IPS-15b (cell line): ENCODE results near the gene DLST.

Experiments
- H3K27me3 ChIP-seq: one replicate; pipeline ENCODE4 v1.6.1; 2013; ENCODE audit warnings: low read length; ENCODE audit not compliant: control insufficient read depth, insufficient read depth
- H3K36me3 ChIP-seq: one replicate; pipeline ENCODE4 v1.6.1; 2013; ENCODE audit warnings: low read length; ENCODE audit not compliant: control insufficient read depth, insufficient read depth
- H3K4me1 ChIP-seq: one replicate; pipeline ENCODE4 v1.6.1; 2013; ENCODE audit warnings: mild to moderate bottlenecking, low read length; ENCODE audit not compliant: control insufficient read depth, insufficient read depth
- H3K4me3 ChIP-seq: one replicate; pipeline ENCODE4 v1.5.1; 2013; ENCODE audit warnings: low read depth, low read length
- H3K9ac ChIP-seq: one replicate; pipeline ENCODE4 v1.6.1; 2013; ENCODE audit warnings: low read depth, mild to moderate bottlenecking, low read length
- H3K9me3 ChIP-seq: one replicate; pipeline ENCODE4 v1.6.1; 2013; ENCODE audit warnings: mild to moderate bottlenecking, low read length; ENCODE audit not compliant: control insufficient read depth, insufficient read depth

DLST gene

GRCh38 chr14:74913393-74913910, 31.7 kb downstream of the DLST start:
- no peaks in the 10 kb centered on the region for H3K9me3 ChIP-seq
- no peaks in the 10 kb centered on the region for H3K36me3 ChIP-seq
- no peak overlapping the region for H3K4me3 ChIP-seq
- no peaks in the 10 kb centered on the region for H3K4me1 ChIP-seq
- H3K9ac ChIP-seq = no peak overlapping the region
- H3K27me3 ChIP-seq = no peaks in the 10 kb centered on the region

GRCh38 chr14:74913986-74914573, 32.4 kb downstream of the DLST start:
- H3K27me3 ChIP-seq = no peaks in the 10 kb centered on the region
- no peaks in the 10 kb centered on the region for H3K4me1 ChIP-seq
- no peaks in the 10 kb centered on the region for H3K9me3 ChIP-seq
- no peak overlapping the region for H3K9ac ChIP-seq
- H3K36me3 ChIP-seq = peaks cover 1% of the 10 kb centered on the region
- H3K4me3 ChIP-seq = no peak overlapping the region

- Histone ChIP-seq H3K27me3 (no peaks in the 10 kb centered on the region), H3K4me1 (no peaks in the 10 kb centered on the region), H3K9ac (no peak overlapping the region), H3K36me3 (peaks cover 6% of the 10 kb centered on the region), H3K9me3 (no peaks in the 10 kb centered on the region), H3K4me3 (no peak overlapping the region)
Observed at GRCh38 chr14:74915426-74915825, 33.7 kb downstream of the DLST start.

- Histone ChIP-seq H3K27me3 (no peaks in the 10 kb centered on the region), H3K9ac (no peak overlapping the region), H3K9me3 (no peaks in the 10 kb centered on the region), H3K36me3 (peaks cover 6% of the 10 kb centered on the region), H3K4me1 (no peaks in the 10 kb centered on the region), H3K4me3 (no peak overlapping the region)
Observed at GRCh38 chr14:74915826-74916225, 34.1 kb downstream of the DLST start.

- no peaks in the 10 kb centered on the region for H3K4me1 ChIP-seq
- H3K9ac ChIP-seq = no peak overlapping the region
- no peaks in the 10 kb centered on the region for H3K9me3 ChIP-seq
- H3K36me3 ChIP-seq = peaks cover 6% of the 10 kb centered on the region
- no peaks in the 10 kb centered on the region for H3K27me3 ChIP-seq
- no peak overlapping the region for H3K4me3 ChIP-seq
Observed at GRCh38 chr14:74917178-74917543, 35.4 kb downstream of the DLST start.

- Histone ChIP-seq H3K27me3 (no peaks in the 10 kb centered on the region), H3K9me3 (no peaks in the 10 kb centered on the region), H3K36me3 (peaks cover 6% of the 10 kb centered on the region), H3K4me1 (no peaks in the 10 kb centered on the region), H3K4me3 (no peak overlapping the region), H3K9ac (no peak overlapping the region)
Observed at GRCh38 chr14:74917646-74918081, 35.9 kb downstream of the DLST start.

- Histone ChIP-seq H3K27me3 (no peaks in the 10 kb centered on the region), H3K9ac (no peak overlapping the region), H3K36me3 (peaks cover 8% of the 10 kb centered on the region), H3K9me3 (no peaks in the 10 kb centered on the region), H3K4me3 (no peak overlapping the region), H3K4me1 (no peaks in the 10 kb centered on the region)
Observed at GRCh38 chr14:74918380-74918779, 36.7 kb downstream of the DLST start.

- Histone ChIP-seq H3K36me3 (peaks cover 8% of the 10 kb centered on the region), H3K4me1 (no peaks in the 10 kb centered on the region), H3K27me3 (no peaks in the 10 kb centered on the region), H3K4me3 (no peak overlapping the region), H3K9ac (no peak overlapping the region), H3K9me3 (no peaks in the 10 kb centered on the region)
Observed at GRCh38 chr14:74919421-74920165, 37.9 kb downstream of the DLST start.

GRCh38 chr14:74920281-74920680, 38.6 kb downstream of the DLST start:
- no peaks in the 10 kb centered on the region for H3K4me1 ChIP-seq
- no peak overlapping the region for H3K9ac ChIP-seq
- H3K9me3 ChIP-seq = no peaks in the 10 kb centered on the region
- H3K36me3 ChIP-seq = peaks cover 8% of the 10 kb centered on the region
- H3K27me3 ChIP-seq = no peaks in the 10 kb centered on the region
- H3K4me3 ChIP-seq = no peak overlapping the region

GRCh38 chr14:74921053-74921620, 39.4 kb downstream of the DLST start:
- H3K36me3 ChIP-seq = peaks cover 8% of the 10 kb centered on the region
- H3K4me3 ChIP-seq = no peak overlapping the region
- no peak overlapping the region for H3K9ac ChIP-seq
- no peaks in the 10 kb centered on the region for H3K27me3 ChIP-seq
- H3K9me3 ChIP-seq = no peaks in the 10 kb centered on the region
- H3K4me1 ChIP-seq = no peaks in the 10 kb centered on the region

GRCh38 chr14:74921987-74922751, 40.5 kb downstream of the DLST start:
- peak overlapping the region; percentile 67 for H3K4me3 ChIP-seq
- no peaks in the 10 kb centered on the region for H3K27me3 ChIP-seq
- peak overlapping the region; percentile 70 for H3K9ac ChIP-seq
- peaks cover 8% of the 10 kb centered on the region for H3K36me3 ChIP-seq
- H3K4me1 ChIP-seq = no peaks in the 10 kb centered on the region
- H3K9me3 ChIP-seq = no peaks in the 10 kb centered on the region
